Activated CD4-positive, alpha-beta T cell treated with anti-CD3 and anti-CD28 coated beads, Interleukin-2, amount 50 U/mL, for 1 hour (primary cell): ENCODE measurements around the gene ACSF3.
"Not testable (repeated sequence)": the region's sequence is repeated elsewhere in the genome, so short reads cannot be mapped to it uniquely, and the experiment has no call there.

Source experiments
- DNase-seq: peaks from one replicate; pipeline ENCODE4 v3.0.0-alpha.2; 2020

ACSF3 gene

GRCh38 chr16:89074072-89074674 is 19.5 kb upstream of the ACSF3 start:
- DNase-seq: not testable (repeated sequence)

- DNase-seq: no peak
Measured at GRCh38 chr16:89074803-89075688, 18.6 kb upstream of the ACSF3 start.

DNA sequence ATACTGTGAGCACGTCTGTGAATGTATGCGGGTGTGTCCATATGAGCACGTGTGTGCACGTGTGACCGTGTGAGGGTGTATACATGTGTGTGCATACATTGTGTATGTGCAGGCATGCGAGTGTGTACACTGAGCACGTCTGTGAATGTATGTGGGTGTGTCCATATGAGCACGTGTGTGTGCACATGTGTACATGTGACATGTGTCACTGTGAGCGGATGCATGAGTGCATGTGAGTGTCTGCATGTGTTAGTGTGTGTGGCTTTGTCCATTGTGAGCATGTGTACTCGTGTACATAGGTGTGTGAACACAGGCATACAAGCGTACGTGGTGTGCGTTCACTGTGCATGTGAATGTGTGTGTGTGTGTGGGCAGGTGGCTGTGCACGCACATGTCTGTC is 17.5 kb upstream of the ACSF3 start:
- no peak for DNase-seq

GRCh38 chr16:89077076-89077475 is 16.6 kb upstream of the ACSF3 start:
- DNase-seq: no peak

GRCh38 chr16:89078172-89078571 is 15.5 kb upstream of the ACSF3 start:
- DNase-seq: no peak

- DNase-seq: no peak
Measured at GRCh38 chr16:89079434-89079980, 14.1 kb upstream of the ACSF3 start.

GRCh38 chr16:89080196-89080853 is 13.3 kb upstream of the ACSF3 start:
- no peak for DNase-seq

DNA sequence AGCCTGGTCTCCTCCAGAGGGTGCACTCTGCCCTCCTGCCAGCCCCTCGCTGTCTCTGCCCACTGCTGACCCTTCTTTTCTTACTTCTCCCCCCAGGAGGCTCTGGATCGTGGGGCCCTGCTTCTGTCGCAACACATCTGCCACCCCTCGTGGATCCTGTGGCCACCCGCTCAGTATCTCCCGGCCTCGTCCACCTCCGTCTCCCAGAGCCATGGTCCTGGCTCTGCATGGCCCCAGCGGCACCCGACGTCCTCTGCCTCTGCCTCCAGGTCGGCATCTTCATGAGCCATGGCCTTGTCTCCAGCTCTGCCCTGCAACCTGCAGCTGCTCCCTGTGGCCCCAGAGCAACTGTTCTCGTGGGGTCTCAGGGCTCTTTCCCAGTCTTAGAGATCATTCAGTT is 12.1 kb upstream of the ACSF3 start:
- DNase-seq: no peak

DNA sequence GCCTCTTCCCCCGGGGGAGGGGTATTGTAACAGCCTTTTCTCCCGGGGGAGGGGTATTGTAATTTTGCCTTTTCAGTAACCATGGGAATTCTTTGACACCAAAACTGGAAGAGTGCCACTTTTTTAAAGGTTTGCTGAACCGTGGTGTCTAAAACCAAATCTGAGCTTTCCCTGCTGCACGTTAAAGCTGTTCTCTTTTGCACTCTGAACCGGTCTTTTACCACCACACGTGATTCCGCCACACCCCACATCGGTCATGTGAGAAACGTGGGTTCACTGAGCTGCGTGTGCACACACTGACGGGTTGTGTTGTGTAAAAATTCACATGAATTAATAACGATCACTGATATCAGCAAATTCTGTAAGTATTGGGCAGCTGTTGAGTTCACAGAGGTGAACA is 9.2 kb upstream of the ACSF3 start:
- no peak for DNase-seq

DNA sequence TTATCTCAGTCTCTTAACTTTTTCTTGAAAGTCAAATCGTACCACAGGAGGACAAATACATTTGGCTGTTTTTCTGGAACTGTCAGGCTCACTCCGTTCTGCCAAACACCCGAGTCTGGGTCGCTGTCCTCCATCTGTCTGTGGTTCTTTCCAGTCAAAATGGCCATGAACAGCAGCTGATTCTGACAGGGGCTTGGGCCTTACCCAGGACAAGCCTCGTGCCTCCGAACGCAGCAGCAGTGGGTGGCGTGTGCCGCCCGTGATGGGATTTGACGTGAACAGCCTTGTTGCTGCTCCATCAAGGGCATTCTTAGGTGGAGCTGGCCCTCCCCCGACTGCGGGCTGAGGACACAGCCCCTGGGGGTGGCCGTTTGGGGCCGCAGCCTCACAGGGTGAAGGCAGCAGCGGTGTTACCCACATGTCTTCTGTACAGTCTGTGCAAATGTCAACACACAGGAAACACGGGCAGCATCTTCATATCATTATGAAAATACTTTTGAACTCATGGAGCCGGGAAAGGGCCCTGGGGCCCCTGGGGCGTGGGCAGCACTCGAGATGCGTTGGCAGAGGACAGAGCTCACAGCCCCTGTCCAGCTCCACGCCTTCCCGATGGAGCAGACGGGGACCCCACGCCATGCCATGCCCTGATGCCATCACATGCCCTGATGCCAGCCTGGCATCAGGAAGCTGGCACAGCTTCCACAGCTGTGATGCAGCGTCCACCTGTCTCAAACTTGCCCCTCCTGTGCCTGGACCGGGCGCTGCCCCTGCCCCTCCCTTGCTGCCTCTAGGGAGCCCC is 8.6 kb upstream of the ACSF3 start:
- DNase-seq: no peak

DNA sequence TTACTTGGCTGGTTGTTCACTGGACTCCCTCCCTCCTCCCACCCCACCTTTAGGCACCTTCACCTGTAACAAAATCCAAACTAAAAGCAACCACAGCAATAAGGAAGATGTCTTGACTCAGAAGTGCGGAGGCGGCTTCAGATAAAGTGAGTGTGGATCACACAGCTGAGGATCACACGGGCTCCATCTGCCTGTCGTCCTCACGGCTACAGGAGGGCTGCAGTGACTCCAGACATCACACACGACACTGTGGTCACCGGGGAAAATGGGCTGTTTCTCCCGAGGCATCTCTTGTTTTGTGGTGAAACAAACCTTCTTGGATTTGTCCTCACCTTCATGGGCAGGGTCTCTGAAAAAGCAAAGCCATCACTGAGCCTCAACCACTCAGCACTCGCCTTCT is 7.9 kb upstream of the ACSF3 start:
- DNase-seq: no peak

DNA sequence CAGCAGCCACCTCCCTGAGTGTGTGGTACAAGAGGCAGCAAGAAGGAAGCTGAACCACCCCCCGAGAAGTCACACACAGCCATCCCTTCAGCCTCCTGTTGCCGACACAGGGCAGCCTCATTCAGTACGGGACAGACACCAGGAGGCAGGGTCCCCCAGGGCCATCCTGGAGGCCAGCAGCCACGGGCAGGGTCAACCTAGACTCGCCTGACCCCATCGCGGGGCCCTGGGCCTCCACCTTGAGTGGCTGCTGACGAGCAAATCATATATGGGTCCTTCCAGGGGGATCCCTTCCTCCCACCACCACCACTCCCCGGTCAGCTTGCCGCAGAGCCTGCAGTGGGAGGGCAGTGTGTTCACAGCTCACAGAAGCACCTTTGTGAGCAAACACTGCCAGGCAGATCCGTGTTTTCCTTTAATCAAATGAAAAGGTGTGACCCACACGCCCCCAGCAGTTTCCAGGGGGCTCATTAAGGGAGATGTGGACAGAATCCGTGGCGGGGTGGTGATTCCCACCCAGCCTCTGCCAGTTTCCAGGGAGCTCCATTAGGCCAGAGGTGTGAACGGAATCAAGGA is 5.6 kb upstream of the ACSF3 start:
- DNase-seq: no peak

GRCh38 chr16:89089120-89089519 is 4.5 kb upstream of the ACSF3 start:
- DNase-seq: no peak

DNA sequence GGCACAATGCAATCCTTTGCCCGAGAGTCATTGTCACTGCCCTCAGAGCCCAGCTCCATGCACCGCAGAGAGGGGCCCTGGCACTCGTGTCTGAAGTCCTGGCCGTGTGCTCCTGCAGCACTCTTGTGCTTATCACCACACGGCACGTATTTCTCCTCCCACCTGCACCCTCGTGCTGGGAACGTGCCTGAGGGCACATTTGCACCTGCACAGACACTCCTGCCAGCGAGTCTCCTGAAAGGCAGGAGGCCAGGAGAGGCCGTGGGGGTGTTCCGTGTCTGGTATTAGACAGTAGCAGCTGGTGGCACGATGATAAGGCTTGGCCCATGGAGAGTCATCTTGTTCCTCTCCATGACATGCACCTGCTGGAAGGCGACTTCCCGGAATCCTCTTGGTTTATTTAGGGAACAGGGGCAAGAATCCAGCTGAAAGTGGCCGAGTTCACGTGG is 3.4 kb upstream of the ACSF3 start:
- no peak for DNase-seq

GRCh38 chr16:89090669-89091426 is 2.8 kb upstream of the ACSF3 start:
- no peak for DNase-seq

DNA sequence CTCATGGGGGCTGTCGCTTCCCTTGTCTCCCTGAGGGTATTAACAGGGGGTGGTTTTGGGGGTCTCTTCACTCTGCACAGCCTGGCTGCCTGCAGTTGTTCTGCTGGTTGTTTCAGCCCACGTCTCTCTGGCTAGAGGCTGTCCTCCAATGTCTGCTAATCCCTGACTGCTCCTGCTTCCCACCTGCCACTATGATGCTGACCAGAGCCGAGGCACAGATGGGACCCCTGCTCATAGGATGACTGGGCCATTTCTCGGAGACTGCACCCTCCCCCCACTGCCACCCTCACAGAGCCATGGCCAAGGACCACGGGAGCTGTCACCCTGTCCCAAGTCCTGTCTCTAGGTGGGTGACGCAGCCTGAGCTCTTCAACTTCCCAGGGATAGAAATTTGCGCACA is 1.6 kb upstream of the ACSF3 start:
- DNase-seq: no peak

GRCh38 chr16:89093252-89093601 is 425 bp upstream of the ACSF3 start:
- DNase-seq: not testable (repeated sequence)

GRCh38 chr16:89094252-89094879 is 714 bp downstream of the ACSF3 start:
- peak; percentile 23 for DNase-seq

GRCh38 chr16:89094880-89095258 is 1.2 kb downstream of the ACSF3 start:
- DNase-seq: no peak

GRCh38 chr16:89095491-89095951 is 1.9 kb downstream of the ACSF3 start:
- no peak for DNase-seq
